OCI-LY3 (cell line): Measurements from ENCODE around the gene KDM3A.

Source experiments
- H2AFZ ChIP-seq: fragments of 200-600, 300-600 bp; shearing (Covaris generic); 2 replicates; pipeline ENCODE4 v1.6.0; 2014; ENCODE audit warnings: antibody characterized with exemption, low read depth, low read length
- H3K27ac ChIP-seq: fragments of 200-600, 300-600 bp; sonication (generic); 2 replicates; pipeline ENCODE4 v1.5.1; 2014; ENCODE audit warnings: mild to moderate bottlenecking, low read length, moderate library complexity, mixed read lengths
- H3K27me3 ChIP-seq: fragments of 200-600, 300-600 bp; sonication (generic); 2 replicates; pipeline ENCODE4 v1.6.1; 2014; ENCODE audit warnings: low read depth, low read length, mixed read lengths
- H3K36me3 ChIP-seq: fragments of 200-600, 300-600 bp; sonication (generic); replicated peaks from 2 replicates; pipeline ENCODE3; 2014; ENCODE audit warnings: low read depth, low read length, mixed read lengths
- H3K4me1 ChIP-seq: fragments of 300-600, 200-600 bp; sonication (generic); 2 replicates; pipeline ENCODE4 v1.6.1; 2014; ENCODE audit warnings: low read length, mixed read lengths
- H3K4me2 ChIP-seq: fragments of 200-600, 300-600 bp; sonication (generic); 2 replicates; pipeline ENCODE4 v1.6.1; 2014; ENCODE audit warnings: low read length, mixed read lengths
- H3K4me3 ChIP-seq: fragments of 300-600, 200-600 bp; sonication (generic); 2 replicates; pipeline ENCODE4 v1.5.1; 2014; ENCODE audit warnings: antibody characterized with exemption, mild to moderate bottlenecking, low read length, moderate library complexity
- H3K79me2 ChIP-seq: fragments of 300-600, 200-600 bp; shearing (Covaris generic); 2 replicates; pipeline ENCODE4 v1.6.1; 2014; ENCODE audit warnings: mild to moderate bottlenecking, low read length, mixed read lengths
- H3K9ac ChIP-seq: fragments of 300-600, 200-600 bp; shearing (Covaris generic); 2 replicates; pipeline ENCODE4 v1.6.0; 2014; ENCODE audit warnings: mild to moderate bottlenecking, low read length, moderate library complexity
- H3K9me3 ChIP-seq: fragments of 200-600, 300-600 bp; shearing (Covaris generic); 2 replicates; pipeline ENCODE4 v1.6.1; 2014; ENCODE audit warnings: low read length, mixed read lengths; ENCODE audit not compliant: insufficient read depth
- H4K20me1 ChIP-seq: fragments of 200-600, 300-600 bp; sonication (generic); 2 replicates; pipeline ENCODE4 v1.6.1; 2016; ENCODE audit warnings: low read length, mixed read lengths; ENCODE audit not compliant: insufficient read depth
- CTCF ChIP-seq: fragments of 200-600, 300-600 bp; sonication (generic); IDR thresholded peaks from 2 replicates; pipeline ENCODE4 v1.5.1; 2014; ENCODE audit warnings: antibody characterized with exemption, low read length, low read depth
- EZH2phosphoT487 ChIP-seq: fragments of 200-600 bp; shearing (Covaris generic); IDR thresholded peaks from 2 replicates; pipeline ENCODE4 v1.6.1; 2018; ENCODE audit warnings: antibody characterized with exemption, mixed run types, low read depth

KDM3A gene

GRCh38 chr2:86525421-86526340 lies 84.5 kb downstream of the KDM3A start:
- Histone ChIP-seq H3K9ac (no peak overlapping the region), H3K27ac (no peak overlapping the region), H3K9me3 (no peaks in the 10 kb centered on the region), H4K20me1 (no peaks in the 10 kb centered on the region; the same call in 1 of the 2 replicates), H3K27me3 (no peaks in the 10 kb centered on the region), H3K79me2 (no peaks in the 10 kb centered on the region), H2AFZ (no peak overlapping the region), H3K4me3 (no peak overlapping the region), H3K4me2 (no peak overlapping the region), H3K36me3 (peaks cover 25% of the 10 kb centered on the region), H3K4me1 (no peaks in the 10 kb centered on the region)
- TF ChIP-seq EZH2phosphoT487 (no peak), CTCF (no peak)

DNA sequence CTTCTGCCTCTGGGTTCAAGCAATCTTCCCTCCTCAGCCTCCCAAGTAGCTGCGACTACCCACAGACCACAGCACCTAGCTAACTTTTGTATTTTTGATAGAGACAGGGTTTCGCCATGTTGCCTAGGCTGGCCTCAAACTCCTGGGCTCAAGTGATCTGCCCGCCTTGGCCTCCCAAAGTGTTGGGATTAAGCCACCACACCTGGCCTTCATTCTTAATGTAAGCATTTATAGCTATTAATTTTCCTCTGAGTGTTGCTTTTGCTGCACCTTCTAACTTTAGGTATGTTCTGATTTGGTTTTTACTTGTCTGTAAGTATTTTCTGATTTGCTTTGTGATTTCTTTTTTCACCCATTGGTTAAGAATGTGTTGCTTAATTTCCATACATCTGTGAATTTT lies 92.4 kb downstream of the KDM3A start:
- H3K9ac ChIP-seq: no peak overlapping the region
- TF ChIP-seq CTCF (no peak), EZH2phosphoT487 (no peak)
- no peak overlapping the region for H3K4me3 ChIP-seq
- H3K27ac ChIP-seq: no peak overlapping the region
- H4K20me1 ChIP-seq: no peaks in the 10 kb centered on the region; the same call in 1 of the 2 replicates
- H3K79me2 ChIP-seq: no peaks in the 10 kb centered on the region
- no peaks in the 10 kb centered on the region for H3K4me1 ChIP-seq
- H2AFZ ChIP-seq: no peak overlapping the region
- H3K27me3 ChIP-seq: no peaks in the 10 kb centered on the region
- H3K9me3 ChIP-seq: no peaks in the 10 kb centered on the region
- no peak overlapping the region for H3K4me2 ChIP-seq
- H3K36me3 ChIP-seq: peaks cover 14% of the 10 kb centered on the region

DNA sequence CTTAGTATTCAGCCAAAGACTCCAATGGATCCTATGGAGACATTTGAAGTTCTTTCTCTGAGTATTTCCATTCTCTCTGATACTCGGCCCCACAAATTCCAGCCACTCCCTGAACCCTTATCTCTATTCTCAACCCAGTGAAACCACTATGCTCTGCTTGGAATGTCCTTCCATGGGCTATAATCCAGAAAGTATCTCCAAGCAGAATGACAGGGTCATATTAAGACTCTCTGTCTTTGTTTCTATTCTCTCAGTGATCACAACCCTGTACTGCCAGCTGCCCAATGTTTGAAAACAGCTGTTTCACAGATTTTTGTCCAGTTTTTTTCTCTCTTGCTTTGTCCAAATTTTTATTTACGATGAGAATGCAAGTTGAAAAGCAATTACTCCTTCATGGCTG lies 100.2 kb downstream of the KDM3A start:
- no peak overlapping the region for H3K4me3 ChIP-seq
- TF ChIP-seq CTCF: no peak
- no peak for TF ChIP-seq EZH2phosphoT487
- no peaks in the 10 kb centered on the region for H3K4me1 ChIP-seq
- H3K9me3 ChIP-seq: no peaks in the 10 kb centered on the region
- H3K9ac ChIP-seq: no peak overlapping the region
- peaks cover 33% of the 10 kb centered on the region for H3K36me3 ChIP-seq
- H3K79me2 ChIP-seq: no peaks in the 10 kb centered on the region
- H3K27ac ChIP-seq: no peak overlapping the region
- no peaks in the 10 kb centered on the region for H3K27me3 ChIP-seq
- no peak overlapping the region for H2AFZ ChIP-seq
- no peaks in the 10 kb centered on the region for H4K20me1 ChIP-seq
- H3K4me2 ChIP-seq: no peak overlapping the region
